Natural killer cell treated with Interleukin-12 subunit alpha and Interleukin-12 subunit beta and Interleukin-15 and Interleukin-18, amount 100 ng/mL, for 72 hours (primary cell): ENCODE results near the gene ECHS1. TPM values are rescaled to one million over a fixed set of nuclear protein-coding genes. Genes with fewer than 3 reads are reported as not detected.

Experiments used
- ATAC-seq, 2 donors: fragments of 150-1000 bp; cut with Tn5 transposase in 1 of 2; sonication (Bioruptor Pico), chemical (Tn5 transposase) in 1 of 2; 2 replicates each; pipeline ENCODE4 v1.10.0; 2021
- DNase-seq: peaks from one replicate; pipeline ENCODE4 v3.0.0; 2022; ENCODE audit warnings: low spot score
- H3K27ac Mint-ChIP-seq, 2 donors: 1 replicate in 1 of 2; 2 replicates in 1 of 2; pipeline ENCODE4 v1.8.0; 2022; ENCODE audit warnings: mixed read lengths in 2 of 2, mild to moderate bottlenecking in 1 of 2, moderate library complexity in 1 of 2
- H3K27me3 Mint-ChIP-seq, 2 donors: 1 replicate in 1 of 2; 2 replicates in 1 of 2; pipeline ENCODE4 v1.8.0; 2022; ENCODE audit warnings: mixed read lengths in 2 of 2
- H3K36me3 Mint-ChIP-seq: one replicate; pipeline ENCODE4 v1.8.0; 2022; ENCODE audit warnings: mixed read lengths
- H3K4me1 Mint-ChIP-seq, 2 donors: 1 replicate in 1 of 2; 2 replicates in 1 of 2; pipeline ENCODE4 v1.8.0; 2022; ENCODE audit warnings: low read depth in 2 of 2, mixed read lengths in 2 of 2, mild to moderate bottlenecking in 1 of 2
- H3K4me3 Mint-ChIP-seq: one replicate; pipeline ENCODE4 v1.8.0; 2022; ENCODE audit warnings: mixed read lengths
- H3K9me3 Mint-ChIP-seq: 2 replicates; pipeline ENCODE4 v1.8.0; 2022; ENCODE audit warnings: mixed read lengths
- total RNA-seq, 2 donors: library from RNA; stranded (reverse); gene quantifications; one replicate each; pipeline ENCODE4 v1.2.3, GENCODE V29; 2022

Gene ECHS1
- total RNA-seq, 2 donors from 2014 or later = 44.5 to 52.7 TPM

DNA sequence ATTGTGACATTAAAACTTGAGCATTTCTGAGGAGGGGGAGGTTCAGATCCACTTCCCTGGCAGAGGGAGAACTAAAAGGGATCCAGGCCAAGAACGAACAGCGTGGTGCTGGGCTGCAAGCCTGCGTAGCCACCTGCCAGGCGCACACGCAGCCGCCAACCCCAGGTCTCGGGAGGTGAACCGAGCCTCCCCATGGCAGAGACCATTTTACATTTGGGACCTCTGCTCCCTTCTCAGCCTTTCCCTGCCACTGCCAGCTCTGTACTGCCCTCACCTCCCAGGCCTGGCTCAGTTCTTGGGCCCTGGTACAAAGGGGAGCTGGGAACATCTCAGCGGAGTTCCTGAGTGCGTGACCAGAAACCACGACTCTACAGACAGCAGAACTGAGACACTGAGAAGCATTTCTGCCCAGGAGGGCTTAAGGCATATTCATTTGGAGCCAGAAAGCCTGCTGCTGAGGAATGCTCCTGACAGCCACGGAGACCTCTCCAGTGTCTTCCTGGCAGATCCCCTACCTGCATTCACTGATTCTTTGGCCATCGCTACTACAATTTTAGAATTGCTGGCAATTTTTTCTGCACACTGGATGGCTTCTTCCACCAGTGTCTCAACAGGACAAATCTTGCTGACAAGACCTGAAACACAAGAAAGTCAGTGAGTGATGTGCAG lies 7.6 kb downstream of the ECHS1 start:
- no peak overlapping the region for H3K27ac Mint-ChIP-seq
- no peaks in the 10 kb centered on the region for H3K36me3 Mint-ChIP-seq
- H3K4me3 Mint-ChIP-seq = no peak overlapping the region

DNA sequence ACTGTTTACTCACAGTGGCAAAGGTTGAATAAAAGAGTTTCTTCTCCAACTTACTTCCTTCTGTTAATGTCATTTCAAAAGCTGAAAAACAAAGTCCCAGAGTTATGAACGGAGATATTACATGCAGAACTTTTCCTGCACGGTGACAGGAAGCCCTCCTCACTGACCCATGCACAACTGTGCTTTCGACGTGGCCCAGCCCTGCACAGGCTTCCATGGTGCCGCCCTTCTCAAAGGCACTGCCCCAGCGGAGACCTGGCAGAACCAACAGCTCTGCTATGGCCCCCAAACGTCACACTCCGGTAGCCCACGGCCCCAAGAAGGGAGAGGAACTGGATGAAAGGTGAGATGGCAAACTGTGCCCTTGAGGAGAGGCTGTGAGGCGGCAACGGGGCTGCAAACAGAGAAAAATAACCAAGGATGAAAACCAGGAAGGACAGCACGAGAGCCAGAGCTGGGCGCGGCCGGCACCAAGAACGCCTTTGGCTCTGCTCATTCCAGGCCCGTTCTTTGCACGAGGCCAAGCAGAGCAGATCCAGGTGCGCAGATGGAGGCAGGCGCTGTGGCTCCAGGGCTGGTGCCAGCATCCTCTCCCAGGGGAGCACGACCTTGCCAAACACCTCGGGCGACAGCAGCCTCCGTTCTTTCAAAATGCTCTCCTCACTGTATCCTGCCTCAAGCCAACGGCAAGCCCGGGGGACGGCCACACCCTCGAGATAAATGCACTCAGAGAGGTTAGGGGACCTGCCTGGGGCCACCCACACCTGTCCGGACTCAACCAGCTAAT lies 8.3 kb downstream of the ECHS1 start:
- Mint-ChIP-seq H3K27ac (no peak overlapping the region), H3K36me3 (no peaks in the 10 kb centered on the region), H3K4me3 (no peak overlapping the region), H3K27me3 (no peaks in the 10 kb centered on the region), H3K9me3 (no peaks in the 10 kb centered on the region), H3K4me1 (no peaks in the 10 kb centered on the region)
- ATAC-seq (no peak), DNase-seq (no peak)

More for the DNA sequence above, 7.6 kb downstream of the ECHS1 start:
- Mint-ChIP-seq H3K9me3 (no peaks in the 10 kb centered on the region), H3K4me1 (no peaks in the 10 kb centered on the region), H3K27me3 (no peaks in the 10 kb centered on the region)
- DNase-seq (no peak), ATAC-seq (no peak)

DNA sequence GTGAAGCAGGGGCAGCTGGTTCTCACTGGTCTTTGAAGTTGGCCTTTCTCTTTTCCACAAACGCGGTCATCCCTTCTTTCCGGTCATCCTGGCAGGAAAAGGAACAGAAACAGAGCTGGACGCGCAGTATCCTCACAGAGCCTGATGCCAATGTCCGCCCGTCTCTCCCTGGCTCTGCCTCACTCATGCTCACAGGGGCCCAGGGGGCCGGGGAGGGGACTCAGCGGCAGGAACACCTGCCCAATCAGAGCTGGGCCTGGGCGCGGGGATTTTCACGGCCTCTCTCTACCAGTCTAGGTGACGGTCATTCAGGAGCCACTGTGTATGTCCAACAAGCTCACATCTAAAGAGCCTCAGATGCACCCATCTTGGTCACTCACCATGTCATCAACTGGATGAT lies 10.3 kb downstream of the ECHS1 start:
- Mint-ChIP-seq H3K27ac (no peak overlapping the region), H3K9me3 (no peaks in the 10 kb centered on the region), H3K4me3 (no peak overlapping the region), H3K4me1 (no peaks in the 10 kb centered on the region), H3K36me3 (no peaks in the 10 kb centered on the region), H3K27me3 (no peaks in the 10 kb centered on the region)
- ATAC-seq (no peak), DNase-seq (no peak)

DNA sequence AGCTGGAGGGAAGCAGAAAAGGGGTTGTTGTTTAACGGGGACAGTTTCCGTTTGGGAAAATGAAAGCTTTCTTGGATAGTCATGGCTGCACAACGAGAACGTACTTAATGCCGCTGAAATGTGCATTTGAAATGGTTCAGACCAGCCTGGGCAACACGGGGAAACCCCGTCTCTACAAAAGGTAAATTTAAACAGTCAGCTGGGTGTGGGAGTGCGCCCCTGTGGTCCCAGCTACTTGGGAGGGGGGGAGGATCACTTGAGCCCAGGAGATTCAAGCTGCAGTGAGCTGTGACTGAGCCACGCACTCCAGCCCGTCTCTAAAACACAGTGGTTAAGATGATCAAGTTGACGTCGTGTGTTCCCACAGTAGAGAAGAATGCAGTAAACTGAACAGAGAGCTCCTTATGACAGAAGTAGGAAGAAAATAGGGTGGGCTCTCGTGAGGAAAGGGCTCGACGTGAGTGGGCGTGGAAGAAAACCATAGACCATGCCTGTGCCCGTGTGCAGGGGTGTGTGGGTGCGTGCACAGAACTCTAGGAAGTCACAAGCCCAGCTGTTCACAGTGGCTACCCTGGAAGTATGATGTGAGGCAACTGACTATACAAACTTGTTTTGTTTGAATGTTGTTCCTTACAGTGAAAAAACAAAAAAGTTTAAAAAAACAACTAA lies 11.2 kb downstream of the ECHS1 start:
- peak overlapping the region in 1 of 2 donors; percentile 60 for H3K27ac Mint-ChIP-seq
- DNase-seq (no peak), ATAC-seq (no peak)
- H3K36me3 Mint-ChIP-seq = no peaks in the 10 kb centered on the region
- H3K27me3 Mint-ChIP-seq = no peaks in the 10 kb centered on the region
- H3K4me3 Mint-ChIP-seq = no peak overlapping the region
- no peaks in the 10 kb centered on the region for H3K4me1 Mint-ChIP-seq
- H3K9me3 Mint-ChIP-seq = no peaks in the 10 kb centered on the region

DNA sequence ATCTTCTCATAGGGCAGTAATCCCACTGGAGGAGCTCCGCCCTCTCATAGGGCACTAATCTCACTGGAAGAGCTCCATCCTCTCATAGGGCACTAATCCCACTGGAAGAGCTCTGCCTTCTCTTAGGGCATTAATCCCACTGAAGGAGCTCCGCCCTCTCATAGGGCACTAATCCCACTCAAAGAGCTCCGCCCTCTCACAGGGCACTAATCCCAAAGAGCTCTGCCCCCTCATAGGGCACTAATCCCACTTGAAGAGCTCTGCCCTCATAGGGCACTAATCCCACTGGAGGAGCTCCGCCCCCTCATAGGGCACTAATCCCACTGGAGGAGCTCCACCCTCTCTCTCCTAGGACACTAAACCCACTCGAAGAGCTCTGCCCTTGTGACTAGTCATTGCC lies 11.9 kb downstream of the ECHS1 start:
- Mint-ChIP-seq H3K4me3 (no peak overlapping the region), H3K27ac (peak overlapping the region in 1 of 2 donors; percentile 60), H3K36me3 (no peaks in the 10 kb centered on the region), H3K9me3 (no peaks in the 10 kb centered on the region), H3K4me1 (no peaks in the 10 kb centered on the region), H3K27me3 (no peaks in the 10 kb centered on the region)
- DNase-seq (no peak), ATAC-seq (no peak)

DNA sequence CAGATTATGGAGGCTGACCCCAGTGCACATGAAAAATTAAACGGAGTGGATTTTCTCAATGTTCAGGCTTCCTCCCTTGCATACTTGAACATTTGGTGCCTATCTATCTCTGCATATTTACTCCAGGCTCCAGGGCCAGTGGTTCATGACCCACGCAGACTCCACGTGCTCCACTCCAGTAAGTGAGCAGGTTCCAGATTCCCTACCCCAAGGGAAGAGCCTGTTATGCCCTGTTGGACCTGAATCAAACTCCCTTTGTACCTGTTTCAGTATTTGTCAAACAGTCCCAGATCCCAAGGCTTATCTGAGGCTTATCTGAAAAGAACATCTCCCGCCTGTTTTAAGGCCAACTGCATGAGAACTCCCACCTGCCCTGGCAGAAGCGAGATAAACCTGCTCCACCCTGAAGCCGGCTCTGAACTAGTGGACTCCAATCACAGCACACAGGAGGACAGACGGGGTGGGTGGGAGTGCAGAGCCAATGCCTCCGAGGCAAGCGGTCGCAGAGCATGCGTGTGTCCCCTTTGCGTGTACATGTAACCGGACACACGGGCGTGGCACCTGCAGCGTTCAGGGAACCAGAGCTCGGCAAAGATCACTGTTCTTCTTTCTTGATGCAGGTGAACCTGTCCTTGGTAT lies 13.1 kb downstream of the ECHS1 start:
- H3K9me3 Mint-ChIP-seq = no peaks in the 10 kb centered on the region
- H3K4me1 Mint-ChIP-seq = no peaks in the 10 kb centered on the region
- DNase-seq (no peak), ATAC-seq (no peak)
- no peak overlapping the region for H3K4me3 Mint-ChIP-seq
- H3K36me3 Mint-ChIP-seq = no peaks in the 10 kb centered on the region
- no peak overlapping the region for H3K27ac Mint-ChIP-seq
- no peaks in the 10 kb centered on the region for H3K27me3 Mint-ChIP-seq

DNA sequence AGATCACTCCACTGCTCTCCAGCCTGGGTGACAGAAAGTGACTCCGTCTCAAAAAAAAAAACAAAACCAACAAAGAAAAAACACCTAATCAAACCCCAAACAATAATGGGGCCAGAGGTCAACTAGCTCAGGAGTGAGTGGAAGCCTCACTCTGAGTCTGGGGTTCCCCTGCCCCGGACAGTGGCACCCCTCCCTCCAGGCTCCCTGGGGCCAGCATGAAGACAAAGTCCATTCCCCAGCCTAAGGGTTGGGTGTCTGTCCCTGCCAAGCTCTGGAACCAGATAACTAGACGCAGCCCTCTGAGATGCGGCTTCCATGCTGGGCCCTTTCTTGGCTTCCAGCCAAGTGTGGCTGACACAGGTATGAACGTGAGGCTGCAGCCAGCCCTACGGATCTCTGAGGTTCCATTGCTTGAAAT lies 13.6 kb downstream of the ECHS1 start:
- H3K4me3 Mint-ChIP-seq = no peak overlapping the region

DNA sequence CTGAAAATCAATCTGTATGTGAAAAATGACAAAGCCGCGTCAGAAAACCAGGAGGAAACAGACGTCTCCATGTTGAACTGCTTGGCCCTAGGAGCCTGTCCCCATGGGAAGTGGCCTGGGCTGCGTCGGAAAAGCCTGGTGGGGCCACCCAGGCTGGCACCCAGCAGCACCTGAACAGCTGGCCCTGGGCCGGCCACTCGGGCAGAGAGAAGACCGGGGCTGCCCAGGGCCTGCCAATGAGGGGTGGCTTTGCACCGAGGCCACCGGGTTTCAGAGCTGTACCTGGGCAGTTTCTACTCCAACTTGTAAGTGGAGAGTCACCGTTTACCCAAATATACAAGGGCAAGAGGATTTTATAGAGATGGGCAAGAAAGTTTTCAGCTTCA lies 14.2 kb downstream of the ECHS1 start:
- Mint-ChIP-seq H3K4me3 (no peak overlapping the region), H3K27ac (no peak overlapping the region), H3K36me3 (no peaks in the 10 kb centered on the region), H3K9me3 (no peaks in the 10 kb centered on the region), H3K4me1 (no peaks in the 10 kb centered on the region), H3K27me3 (no peaks in the 10 kb centered on the region)
- ATAC-seq = no peak
- DNase-seq = no peak

More for the DNA sequence above, 13.6 kb downstream of the ECHS1 start:
- Mint-ChIP-seq H3K36me3 (no peaks in the 10 kb centered on the region), H3K4me1 (no peaks in the 10 kb centered on the region), H3K27me3 (no peaks in the 10 kb centered on the region), H3K27ac (no peak overlapping the region), H3K9me3 (no peaks in the 10 kb centered on the region)
- no peak for ATAC-seq
- DNase-seq = no peak

DNA sequence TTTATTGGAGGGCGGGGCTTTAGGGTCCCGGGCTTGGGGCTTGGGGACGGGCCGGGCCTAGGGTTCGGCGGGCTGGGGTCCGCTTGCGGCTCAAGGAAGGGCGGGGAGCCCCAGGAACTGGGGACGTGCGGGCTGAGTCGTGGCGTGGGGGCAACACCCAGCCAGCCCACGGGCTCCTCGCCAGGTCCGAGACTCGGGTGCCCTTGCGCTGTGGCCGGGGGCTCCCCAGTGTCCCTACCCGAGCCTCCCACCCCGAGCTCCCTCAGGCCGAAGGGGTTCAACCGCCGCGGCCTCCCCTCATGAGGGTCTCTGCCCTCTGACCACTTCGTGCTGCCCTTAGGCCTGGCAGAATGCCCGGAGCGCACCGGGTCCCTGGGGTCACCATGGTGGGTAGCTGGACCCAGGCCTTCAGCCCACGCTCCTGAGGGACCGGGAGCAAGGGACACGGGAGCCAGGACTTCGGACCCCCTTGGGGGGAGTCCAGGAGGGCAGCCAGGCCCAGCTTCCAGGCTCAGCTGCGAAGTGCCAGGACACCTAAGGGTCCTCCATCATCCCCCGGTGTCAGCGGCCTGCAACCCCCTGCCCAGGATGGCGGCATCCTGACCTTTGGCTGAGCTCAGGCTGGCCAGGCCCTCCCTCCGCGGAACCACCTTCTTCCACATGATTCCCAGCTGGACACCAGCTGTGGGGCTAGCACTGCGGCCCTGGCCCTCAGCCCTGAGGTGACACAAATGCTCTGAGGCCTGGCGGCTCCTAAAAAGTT lies 14.8 kb downstream of the ECHS1 start:
- ATAC-seq (no peak), DNase-seq (no peak)
- no peaks in the 10 kb centered on the region for H3K27me3 Mint-ChIP-seq
- no peak overlapping the region for H3K27ac Mint-ChIP-seq
- no peak overlapping the region for H3K4me3 Mint-ChIP-seq
- H3K4me1 Mint-ChIP-seq = no peaks in the 10 kb centered on the region
- no peaks in the 10 kb centered on the region for H3K36me3 Mint-ChIP-seq
- H3K9me3 Mint-ChIP-seq = no peaks in the 10 kb centered on the region

DNA sequence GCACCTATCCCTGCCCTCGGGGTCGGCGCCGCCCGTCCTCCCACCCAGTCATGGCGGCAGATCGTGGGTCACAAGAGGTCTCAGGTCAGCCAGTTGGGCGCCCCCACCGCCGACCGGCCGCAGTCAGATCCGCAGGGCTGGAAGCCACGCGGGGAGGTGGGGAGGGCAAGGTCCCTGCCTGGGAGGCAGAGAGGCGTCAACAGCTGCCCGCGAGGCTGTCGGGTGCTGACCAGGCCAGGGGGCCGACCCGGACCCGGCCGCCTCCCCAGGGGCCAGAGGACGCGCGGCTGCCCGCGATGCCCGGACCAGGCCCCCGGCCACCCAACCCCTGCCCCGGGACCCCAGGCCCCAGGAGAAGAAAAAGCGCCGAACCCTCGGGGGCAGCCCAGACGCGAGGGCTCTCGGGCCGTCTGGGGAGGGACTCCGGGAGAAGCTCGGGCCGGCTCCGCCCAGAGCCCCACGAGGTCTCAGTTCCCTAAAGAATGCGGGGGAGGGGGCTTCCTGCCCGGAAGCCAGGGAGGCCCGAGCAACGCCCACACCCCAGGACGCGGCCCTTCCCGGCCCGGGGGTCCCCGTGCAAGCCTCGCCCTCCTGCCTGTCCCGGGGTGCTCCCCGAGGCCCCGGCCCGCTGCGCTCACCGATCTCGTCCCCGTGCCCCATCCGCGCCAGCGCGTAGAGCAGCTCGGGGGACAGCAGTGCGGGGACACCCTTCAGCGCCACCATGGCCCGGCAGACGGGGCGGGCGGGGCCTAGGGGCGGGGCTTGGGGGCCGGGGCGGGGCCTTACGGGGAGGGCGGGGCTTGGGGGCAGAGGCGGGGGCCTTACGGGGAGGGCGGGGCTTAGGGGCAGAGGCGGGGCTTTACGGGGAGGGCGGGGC lies 15.6 kb downstream of the ECHS1 start, which contains the start of gene FUOM:
Gene FUOM (minus strand): TSS at position 735 of the 877 bp plus-strand sequence. CDS start 12 bp downstream, at position 723.
- Mint-ChIP-seq H3K9me3 (no peaks in the 10 kb centered on the region), H3K4me3 (peak within 1 kb of the TSS; percentile 51), H3K36me3 (no peaks in the 10 kb centered on the region), H3K27me3 (no peaks in the 10 kb centered on the region), H3K4me1 (no peaks in the 10 kb centered on the region), H3K27ac (no peak within 1 kb of the TSS)
- ATAC-seq (peak; percentile 87 to 94), DNase-seq (peak; percentile 76)

DNA sequence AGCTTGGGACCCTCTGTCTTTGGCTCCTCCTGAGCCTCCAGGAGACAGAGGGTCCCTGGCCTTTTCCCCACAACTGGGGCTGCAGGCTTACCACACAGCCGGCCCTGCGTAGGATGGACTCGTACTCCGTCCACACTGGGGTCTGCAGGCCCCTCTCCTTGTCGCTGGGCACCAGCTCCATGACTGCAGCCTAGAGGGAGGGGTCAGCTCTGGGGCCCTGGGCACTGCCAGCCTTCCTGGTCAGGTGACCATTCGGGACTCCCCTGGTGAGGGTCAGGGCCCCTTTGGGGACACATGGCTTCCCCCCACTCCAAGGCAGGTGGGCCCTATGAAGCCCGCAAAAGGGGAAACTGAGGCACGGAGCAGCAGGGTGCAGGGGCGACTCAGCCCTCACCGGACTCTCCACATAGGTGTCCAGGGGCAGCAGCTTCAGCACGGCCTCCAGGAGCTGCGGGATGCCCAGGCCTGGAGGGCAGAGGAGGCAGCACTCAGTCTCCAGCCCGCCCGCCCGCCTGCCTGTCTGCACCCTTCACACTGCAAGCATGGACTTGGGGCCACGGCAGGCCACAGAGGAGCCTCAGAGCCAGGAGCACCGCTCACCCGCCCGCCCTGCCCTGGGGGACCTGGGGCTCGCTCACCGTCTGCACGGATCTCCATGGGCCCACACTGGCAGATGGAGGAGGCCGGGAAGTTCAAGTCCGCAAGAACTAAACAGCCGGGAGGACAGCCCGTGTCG lies 16.4 kb downstream of the ECHS1 start:
- Mint-ChIP-seq H3K4me1 (no peaks in the 10 kb centered on the region), H3K9me3 (no peaks in the 10 kb centered on the region), H3K27ac (no peak overlapping the region), H3K27me3 (no peaks in the 10 kb centered on the region), H3K4me3 (peak overlapping the region; percentile 51), H3K36me3 (no peaks in the 10 kb centered on the region)
- no peak for DNase-seq
- ATAC-seq = no peak

DNA sequence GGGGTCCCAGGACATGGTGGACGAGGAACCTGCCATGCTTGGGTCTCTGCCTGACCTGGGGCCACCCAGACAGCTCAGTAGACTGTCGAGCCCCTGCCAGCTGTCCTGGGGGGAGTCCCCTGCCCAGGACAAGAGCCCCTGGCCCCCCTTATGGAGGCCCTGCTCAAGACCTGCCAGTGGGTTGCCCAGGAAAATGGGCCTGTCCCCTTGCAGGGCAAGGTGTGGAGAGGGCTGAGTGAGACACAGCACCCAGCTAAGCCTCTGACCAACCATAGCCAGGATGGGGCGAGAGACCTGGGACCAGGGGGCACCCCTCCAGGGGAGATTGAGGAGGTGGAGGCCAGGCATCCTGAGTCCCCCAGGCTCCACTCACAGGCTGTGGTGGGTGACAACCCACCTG lies 17.2 kb downstream of the ECHS1 start:
- DNase-seq (no peak), ATAC-seq (no peak)
- Mint-ChIP-seq H3K4me3 (no peak overlapping the region), H3K9me3 (no peaks in the 10 kb centered on the region), H3K4me1 (no peaks in the 10 kb centered on the region), H3K27me3 (no peaks in the 10 kb centered on the region), H3K27ac (no peak overlapping the region), H3K36me3 (no peaks in the 10 kb centered on the region)
